Upper lobe of left lung (tissue), 6 donors: ENCODE data around the gene SEPTIN1. TPM values are rescaled to one million over a fixed set of nuclear protein-coding genes. Genes with fewer than 3 reads are reported as not detected.

Experiments
- ATAC-seq, 2 donors: fragments of 200-7000 bp; cut with Tn5 transposase; one replicate each; pipeline ENCODE4 v1.9.1; 2022; ENCODE audit warnings: mild to moderate bottlenecking in 2 of 2, moderate library complexity in 2 of 2; ENCODE audit not compliant: low FRiP score in 2 of 2
- DNase-seq, 2 donors: peaks; one replicate each; pipeline ENCODE4 v3.0.0-alpha.2; 2019 to 2020
- H3K27ac ChIP-seq, 4 donors: fragments of 200-600 bp; sonication (generic); one replicate each; pipeline ENCODE4 v1.5.1; 2016 to 2019
- H3K27me3 ChIP-seq, 4 donors: fragments of 200-600 bp; sonication (generic); one replicate each; pipeline ENCODE4 v1.5.1; 2017 to 2019
- H3K36me3 ChIP-seq, 4 donors: fragments of 200-600 bp; sonication (generic); one replicate each; pipeline ENCODE4 v1.5.1; 2016 to 2019
- H3K4me1 ChIP-seq, 4 donors: fragments of 200-600 bp; sonication (generic); one replicate each; pipeline ENCODE4 v1.5.1; 2018 to 2019
- H3K4me3 ChIP-seq, 4 donors: fragments of 200-600 bp; sonication (generic); one replicate each; pipeline ENCODE4 v1.5.1; 2017 to 2019; ENCODE audit warnings: mild to moderate bottlenecking in 2 of 4, moderate library complexity in 1 of 4
- H3K9me3 ChIP-seq, 4 donors: fragments of 200-600 bp; sonication (generic); one replicate each; pipeline ENCODE4 v1.5.1; 2018 to 2019
- CTCF ChIP-seq, 6 experiments: fragments of 450-650 bp in 4 of 6; fragments of 200-600 bp in 2 of 6; sonication (generic) in 2 of 6; IDR thresholded peaks; one replicate each; pipeline ENCODE4 v1.5.1; 2016 to 2019; ENCODE audit warnings: antibody characterized with exemption in 6 of 6
- EP300 ChIP-seq, 4 donors: sonication (generic); formaldehyde crosslinking; IDR thresholded peaks; one replicate each; pipeline ENCODE4 v1.5.1; 2017; ENCODE audit warnings: antibody characterized with exemption in 4 of 4, control low read depth in 2 of 4
- POLR2A ChIP-seq, 4 donors: fragments of 450-650 bp; IDR thresholded peaks; one replicate each; pipeline ENCODE4 v1.5.1; 2016 to 2017; ENCODE audit warnings: antibody characterized with exemption in 4 of 4, mild to moderate bottlenecking in 2 of 4
- POLR2AphosphoS5 ChIP-seq, 2 donors: sonication (generic); formaldehyde crosslinking; IDR thresholded peaks; one replicate each; pipeline ENCODE4 v1.5.1; 2017; ENCODE audit warnings: antibody characterized with exemption in 2 of 2
- WGBS, 2 donors: methylation state at CpG; one replicate each; pipeline ENCODE4 v1.1.5; 2017 to 2018; 5-methylcytosine and 5-hydroxymethylcytosine counted together
- total RNA-seq, 6 donors: library from RNA; depleted of rRNA in 4 of 6; stranded (reverse); fragments of >200 nt in 4 of 6; gene quantifications; one replicate each; pipeline versions ENCODE4 v1.1.0 to v1.2.1, GENCODE V29; 2016 to 2021
- donor health status: DM: no; HTN: no; CAD: no; lungs with moderate emphysema.
- donor health status: DM: no; HTN: yes; CAD: no; lungs with severe emphysema.

SEPTIN1 gene
- total RNA-seq, 6 donors from 2014 or later = 3.5 to 13.6 (median 7.1) TPM

- no peaks in the 10 kb centered on the region for H3K27me3 ChIP-seq
- peak overlapping the region in 1 of 4 donors; percentile 57 for H3K27ac ChIP-seq
- H3K4me1 ChIP-seq = peaks cover 7 to 30% (median 25%) of the 10 kb centered on the region in 4 donors
- ATAC-seq = peak; percentile 86 to 93
- H3K4me3 ChIP-seq = no peak overlapping the region
- 44 to 66% methylated on average over 10 to 15 of the region's 15 CpGs for WGBS, 2 donors
- peaks cover 0 to 13% (median 2%) of the 10 kb centered on the region in 4 donors for H3K36me3 ChIP-seq
- H3K9me3 ChIP-seq = no peaks in the 10 kb centered on the region
- peak; percentile 86 to 96 (median 91) for TF ChIP-seq CTCF (IDR thresholded peaks at IDR 0.05)
- no peak for TF ChIP-seq EP300 (IDR thresholded peaks at IDR 0.05)
- DNase-seq = peak in 1 of 2 donors; percentile 89
These were observed 27.0 kb upstream of the SEPTIN1 start for GRCh38 chr16:30409125-30410060.

GRCh38 chr16:30407804-30408534, 25.6 kb upstream of the SEPTIN1 start:
- no peak for TF ChIP-seq POLR2A (IDR thresholded peaks at IDR 0.05)
- no peak for TF ChIP-seq POLR2AphosphoS5 (IDR thresholded peaks at IDR 0.05)
- TF ChIP-seq CTCF (IDR thresholded peaks at IDR 0.05) = no peak
- TF ChIP-seq EP300 (IDR thresholded peaks at IDR 0.05) = no peak
- Histone ChIP-seq H3K36me3 (peaks cover 0 to 8% (median 0%) of the 10 kb centered on the region in 4 donors), H3K9me3 (no peaks in the 10 kb centered on the region), H3K27ac (peak overlapping the region; percentile 67 to 85 (median 83)), H3K27me3 (no peaks in the 10 kb centered on the region), H3K4me3 (peak overlapping the region; percentile 53 to 77 (median 62)), H3K4me1 (peaks cover 7 to 30% (median 25%) of the 10 kb centered on the region in 4 donors)
- DNase-seq (no peak), ATAC-seq (peak in 1 of 2 donors; percentile 47)
- WGBS, 2 donors = 16 to 47% methylated on average over 6 to 18 of the region's 19 CpGs

- 0 to 1% methylated on average over 16 to 34 of the region's 65 CpGs for WGBS, 2 donors
- peak within 1 kb of the TSS; percentile 53 to 77 (median 62) for H3K4me3 ChIP-seq
- peak within 1 kb of the TSS; percentile 67 to 85 (median 83) for H3K27ac ChIP-seq
- no peaks in the 10 kb centered on the region for H3K9me3 ChIP-seq
- ATAC-seq (peak; percentile 96 to 98), DNase-seq (peak; percentile 94 to 98)
- H3K36me3 ChIP-seq = peaks cover 0 to 8% (median 0%) of the 10 kb centered on the region in 4 donors
- TF ChIP-seq CTCF (IDR thresholded peaks at IDR 0.05) (peak in 2 of 6 experiments; percentile 22 to 30), POLR2AphosphoS5 (IDR thresholded peaks at IDR 0.05) (peak in 1 of 2 donors; percentile 32), EP300 (IDR thresholded peaks at IDR 0.05) (no peak), POLR2A (IDR thresholded peaks at IDR 0.05) (peak in 1 of 4 donors; percentile 68)
- H3K27me3 ChIP-seq = no peaks in the 10 kb centered on the region
- peaks cover 7 to 30% (median 25%) of the 10 kb centered on the region in 4 donors for H3K4me1 ChIP-seq
These were observed 24.9 kb upstream of the SEPTIN1 start, which contains the start of gene ZNF771 for GRCh38 chr16:30407102-30407803. Gene ZNF771 (plus strand): TSS chr16:30407606. CDS start chr16:30408054, 448 bp downstream.

GRCh38 chr16:30406795-30407101, 24.4 kb upstream of the SEPTIN1 start:
- H3K9me3 ChIP-seq = no peaks in the 10 kb centered on the region
- H3K4me1 ChIP-seq = peaks cover 7 to 30% (median 25%) of the 10 kb centered on the region in 4 donors
- peaks cover 0 to 5% (median 0%) of the 10 kb centered on the region in 4 donors for H3K36me3 ChIP-seq
- TF ChIP-seq EP300 (IDR thresholded peaks at IDR 0.05) (no peak), POLR2A (IDR thresholded peaks at IDR 0.05) (no peak), CTCF (IDR thresholded peaks at IDR 0.05) (no peak)
- peak overlapping the region; percentile 67 to 85 (median 83) for H3K27ac ChIP-seq
- H3K27me3 ChIP-seq = no peaks in the 10 kb centered on the region
- peak overlapping the region in 3 of 4 donors; percentile 60 to 77 (median 64) for H3K4me3 ChIP-seq
- ATAC-seq = no peak
- 15 to 19% methylated on average over 14 of the region's 14 CpGs for WGBS, 2 donors
- no peak for DNase-seq
